IPS DF 6.9 (cell line): ENCODE results near the gene POU2AF1.
"Not testable (repeated sequence)": the region's sequence is repeated elsewhere in the genome, so short reads cannot be mapped to it uniquely, and the experiment has no call there.

Experiments
- DNase-seq: peaks from one replicate; pipeline ENCODE4 v3.0.0-alpha.2; 2013; ENCODE audit warnings: low read depth, low spot score
- H3K27ac ChIP-seq: one replicate; pipeline ENCODE4 v1.5.1; 2013; ENCODE audit warnings: low read length, control low read depth
- H3K27me3 ChIP-seq: 2 replicates; pipeline ENCODE4 v1.6.1; 2013; ENCODE audit warnings: mild to moderate bottlenecking, low read length; ENCODE audit not compliant: control insufficient read depth, insufficient read depth
- H3K36me3 ChIP-seq: 2 replicates; pipeline ENCODE4 v1.6.1; 2013; ENCODE audit warnings: low read length; ENCODE audit not compliant: control insufficient read depth, insufficient read depth
- H3K4me1 ChIP-seq: 2 replicates; pipeline ENCODE4 v1.6.1; 2013; ENCODE audit warnings: low read length; ENCODE audit not compliant: control insufficient read depth, insufficient read depth
- H3K4me3 ChIP-seq: 2 replicates; pipeline ENCODE4 v1.5.1; 2013; ENCODE audit warnings: mild to moderate bottlenecking, low read length
- H3K9me3 ChIP-seq: 2 replicates; pipeline ENCODE4 v1.6.1; 2013; ENCODE audit warnings: low read length, inconsistent platforms; ENCODE audit not compliant: control insufficient read depth, insufficient read depth
- WGBS: extraction: QIAGEN DNeasy Blood & Tissue Kit; methylation state at CpG from one replicate; pipeline ENCODE4 v1.1.7; 2013; ENCODE audit warnings: mixed read lengths, missing lambda C conversion rate; ENCODE audit not compliant: insufficient read length, insufficient coverage; 5-methylcytosine and 5-hydroxymethylcytosine counted together

The POU2AF1 gene

DNA sequence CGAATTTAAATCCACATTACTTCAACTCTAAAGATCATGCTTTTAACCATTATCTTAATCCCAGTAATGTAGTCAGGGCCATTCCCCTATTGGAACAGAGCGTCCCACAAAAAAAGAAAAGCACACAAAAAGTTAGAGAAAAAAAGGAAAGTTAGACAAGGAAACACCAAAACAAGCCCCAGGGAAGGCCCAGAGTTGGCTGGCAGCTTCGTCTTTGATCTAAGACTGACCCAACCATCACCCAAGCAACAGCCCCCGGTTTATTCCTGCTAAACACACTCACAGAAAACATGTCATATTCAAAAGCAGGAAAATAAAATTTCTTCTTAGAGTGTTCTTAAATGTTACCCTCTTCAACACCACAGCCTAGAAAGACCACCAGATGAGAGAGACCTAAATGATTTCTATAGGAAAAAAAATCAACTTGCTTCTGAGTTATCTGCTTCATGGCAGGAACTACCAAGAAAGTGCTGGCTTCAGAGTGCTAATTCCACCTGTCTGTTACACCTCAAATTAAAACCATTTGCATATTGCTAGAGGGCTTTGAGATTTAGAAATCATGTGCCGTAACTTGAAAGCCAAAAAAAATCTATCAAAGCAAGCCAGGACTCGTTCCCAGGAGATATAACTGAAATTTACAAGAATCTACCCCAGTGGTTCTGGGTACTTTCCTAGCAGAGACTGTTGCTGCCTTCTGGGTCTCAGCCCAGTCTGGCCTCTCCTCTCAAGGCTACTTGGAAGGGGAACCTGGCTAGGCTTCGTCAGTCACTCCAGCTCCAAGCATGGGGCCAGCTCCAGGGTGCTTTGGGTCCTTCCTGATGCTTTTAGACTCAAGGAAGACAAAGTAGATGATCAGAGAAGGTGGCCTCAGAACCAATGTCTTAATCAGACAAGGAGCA lies 49.5 kb downstream of the POU2AF1 start:
- no peaks in the 10 kb centered on the region for H3K36me3 ChIP-seq
- no peak for DNase-seq
- no peaks in the 10 kb centered on the region for H3K9me3 ChIP-seq
- no peak overlapping the region for H3K4me3 ChIP-seq
- no peak overlapping the region for H3K27ac ChIP-seq
- H3K4me1 ChIP-seq, result peaks cover 5% of the 10 kb centered on the region
- no CpG with 5 or more reads among the region's 7 CpGs for WGBS
- H3K27me3 ChIP-seq, result no peaks in the 10 kb centered on the region

DNA sequence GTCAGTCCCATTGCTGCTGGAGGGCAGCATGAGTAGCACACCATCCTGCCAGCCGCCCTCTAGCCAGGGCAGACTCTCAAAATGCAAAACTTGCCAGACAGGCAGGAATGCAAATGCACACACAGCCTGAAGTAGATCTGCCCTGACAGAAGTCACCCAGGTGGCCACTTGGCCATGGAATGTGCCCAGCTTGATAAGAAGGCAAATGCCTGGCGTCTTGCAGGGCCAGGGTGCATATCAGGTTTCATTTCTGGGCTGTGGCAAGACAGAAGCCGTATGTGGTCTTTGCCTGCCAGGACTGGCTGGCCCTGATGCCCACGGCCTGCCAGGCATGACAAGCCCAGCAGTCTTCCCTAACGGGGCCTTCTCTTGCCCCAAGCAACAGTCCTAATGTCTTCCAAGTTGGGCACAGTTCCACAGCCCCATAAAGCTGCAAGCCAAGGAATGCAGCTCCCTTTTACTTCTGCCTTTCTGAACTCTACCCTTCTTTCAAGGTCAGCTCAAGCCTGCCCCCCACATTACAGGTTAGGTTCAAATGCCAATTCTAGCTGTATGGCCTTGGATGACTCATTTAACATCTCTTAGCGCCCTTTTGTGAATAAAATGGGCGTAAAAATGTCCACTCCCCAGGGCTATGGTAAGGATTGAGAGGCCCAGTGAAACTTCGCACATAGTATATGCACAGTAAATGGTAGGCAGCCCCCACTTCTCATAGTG lies 51.0 kb downstream of the POU2AF1 start:
- no CpG with 5 or more reads among the region's 8 CpGs for WGBS
- H3K27ac ChIP-seq, result no peak overlapping the region
- no peaks in the 10 kb centered on the region for H3K27me3 ChIP-seq
- peaks cover 5% of the 10 kb centered on the region for H3K4me1 ChIP-seq
- H3K9me3 ChIP-seq, result no peaks in the 10 kb centered on the region
- DNase-seq, result no peak
- no peak overlapping the region for H3K4me3 ChIP-seq
- no peaks in the 10 kb centered on the region for H3K36me3 ChIP-seq

DNA sequence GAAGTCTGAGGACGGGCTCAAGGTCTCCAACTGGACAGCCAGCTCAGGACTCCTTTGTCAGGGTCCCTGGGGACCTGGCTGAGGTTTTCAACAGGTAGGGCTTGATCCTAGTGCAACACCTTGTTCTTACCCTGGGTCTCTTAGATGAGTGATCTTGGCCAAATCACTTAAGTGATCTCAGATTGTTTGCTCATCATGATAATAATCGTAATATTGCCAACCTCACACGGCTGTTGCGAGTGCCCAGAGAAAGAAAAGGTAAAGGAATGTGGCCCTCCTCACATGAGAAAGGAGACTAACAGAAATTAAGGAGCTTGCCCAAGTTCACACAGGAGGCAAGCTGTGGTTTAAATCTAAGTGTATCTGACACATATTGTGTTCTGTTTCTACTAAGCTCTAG lies 52.3 kb downstream of the POU2AF1 start:
- Histone ChIP-seq H3K27me3 (no peaks in the 10 kb centered on the region), H3K9me3 (no peaks in the 10 kb centered on the region), H3K4me1 (peaks cover 5% of the 10 kb centered on the region), H3K27ac (no peak overlapping the region), H3K36me3 (no peaks in the 10 kb centered on the region), H3K4me3 (no peak overlapping the region)
- WGBS, result no CpG with 5 or more reads among the region's 4 CpGs
- DNase-seq, result no peak

DNA sequence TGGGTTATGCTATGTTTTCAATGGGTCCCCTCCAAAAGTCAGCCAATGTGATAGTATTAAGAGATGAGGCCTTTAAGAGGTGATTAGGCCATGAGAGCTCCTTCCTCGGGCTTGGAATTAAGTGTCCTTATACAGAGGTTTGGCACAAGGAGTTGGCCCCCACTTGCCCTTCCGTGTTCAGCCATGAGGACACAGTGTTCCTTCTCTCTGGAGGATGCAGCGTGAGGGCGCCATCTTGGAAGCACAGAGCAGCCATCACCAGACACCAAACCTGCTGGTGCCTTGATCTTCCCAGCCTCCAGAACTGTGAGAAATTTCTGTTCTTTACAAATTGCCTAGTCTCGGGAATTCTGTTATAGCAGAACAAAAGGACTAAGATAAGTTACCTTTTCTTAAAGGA lies 53.8 kb downstream of the POU2AF1 start:
- WGBS, result no CpG with 5 or more reads among the region's 5 CpGs
- Histone ChIP-seq H3K27ac (no peak overlapping the region), H3K4me1 (peaks cover 5% of the 10 kb centered on the region), H3K4me3 (no peak overlapping the region), H3K36me3 (no peaks in the 10 kb centered on the region), H3K27me3 (no peaks in the 10 kb centered on the region), H3K9me3 (no peaks in the 10 kb centered on the region)
- no peak for DNase-seq

DNA sequence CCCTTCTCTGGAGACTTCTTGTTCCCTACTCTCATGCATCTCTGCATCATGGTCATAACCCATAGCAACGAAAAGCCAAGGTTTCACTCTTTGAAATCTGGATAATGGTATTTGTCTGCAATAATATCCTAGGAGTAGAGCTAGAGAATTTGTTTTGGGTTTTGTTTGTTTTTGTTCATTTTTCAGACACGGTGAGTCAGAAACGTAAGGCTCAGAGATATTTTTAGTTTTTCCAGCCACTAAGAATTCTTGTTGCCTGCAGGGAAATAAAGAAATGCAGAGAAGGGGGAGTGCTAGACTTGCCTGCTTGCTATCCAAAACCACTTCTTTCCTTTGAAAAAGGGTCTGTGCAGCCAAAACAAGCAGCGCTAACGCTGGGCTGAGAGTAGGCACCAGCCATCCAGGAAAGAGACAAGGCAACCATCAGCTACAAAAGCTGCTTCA lies 54.8 kb downstream of the POU2AF1 start:
- no peak for DNase-seq
- Histone ChIP-seq H3K9me3 (no peaks in the 10 kb centered on the region), H3K4me1 (peaks cover 5% of the 10 kb centered on the region), H3K36me3 (no peaks in the 10 kb centered on the region), H3K27ac (no peak overlapping the region), H3K27me3 (no peaks in the 10 kb centered on the region), H3K4me3 (no peak overlapping the region)
- WGBS, result no CpG with 5 or more reads among the region's 5 CpGs

DNA sequence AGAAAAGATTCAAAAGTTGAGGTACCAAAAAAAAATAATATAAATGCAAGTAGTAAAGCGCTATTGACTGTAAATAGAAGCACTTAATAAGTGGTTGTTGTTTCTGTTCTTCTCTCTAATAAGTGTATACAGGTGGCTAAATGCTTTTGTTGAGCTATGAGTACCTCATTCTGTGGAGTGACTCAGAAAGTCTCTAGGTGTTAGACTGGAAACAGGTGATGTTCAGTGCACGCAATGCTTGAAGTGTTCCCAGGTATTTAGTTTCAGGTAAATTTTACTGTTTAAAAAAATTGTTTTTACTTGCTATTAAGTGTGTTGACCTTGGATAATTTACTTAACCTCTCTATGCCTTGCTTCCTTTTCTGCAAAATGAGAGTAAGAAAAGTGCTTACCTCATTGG lies 56.5 kb downstream of the POU2AF1 start:
- Histone ChIP-seq H3K27ac (no peak overlapping the region), H3K36me3 (no peaks in the 10 kb centered on the region), H3K4me1 (no peaks in the 10 kb centered on the region), H3K9me3 (no peaks in the 10 kb centered on the region), H3K4me3 (no peak overlapping the region), H3K27me3 (no peaks in the 10 kb centered on the region)
- no CpG with 5 or more reads among the region's 2 CpGs for WGBS
- DNase-seq, result no peak

DNA sequence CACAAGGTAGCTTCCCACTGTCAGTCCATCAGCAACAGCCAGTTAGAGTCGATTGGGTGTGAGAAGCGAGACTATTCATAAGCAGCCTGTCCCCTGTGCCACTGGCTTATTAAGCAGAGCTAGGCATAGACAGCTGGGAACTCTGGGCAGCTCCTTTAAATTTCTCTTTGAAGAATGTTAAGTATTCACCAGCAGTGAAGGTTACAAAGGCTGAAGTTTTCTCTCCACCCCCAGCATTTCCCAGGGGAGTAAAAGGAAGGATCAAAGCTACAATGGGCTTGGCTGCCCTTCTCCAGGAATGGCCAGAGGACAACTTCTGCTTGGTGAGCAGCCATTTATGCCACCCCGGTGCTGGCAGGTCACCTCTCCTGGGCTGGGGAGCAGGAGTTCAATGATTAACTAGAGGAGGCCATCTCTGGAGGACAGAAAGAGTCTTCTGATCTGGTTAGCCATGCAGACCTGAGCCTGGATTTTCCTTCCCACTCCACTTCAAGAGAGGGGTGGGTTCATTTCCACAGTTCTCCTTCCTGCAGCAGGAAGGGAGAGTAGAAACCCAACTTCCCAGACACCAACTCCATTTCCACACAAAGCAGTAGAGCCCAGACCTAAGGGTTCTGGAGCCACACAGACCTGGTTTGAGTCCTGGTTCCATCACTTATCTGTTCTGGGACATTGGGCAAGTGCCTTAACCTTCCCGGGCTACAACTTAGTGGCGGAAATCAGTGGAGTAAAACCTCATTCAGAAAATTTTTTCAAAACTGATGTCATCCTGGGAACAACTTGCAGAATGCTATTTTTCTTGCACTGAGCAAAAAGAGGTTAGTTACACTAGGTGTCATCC lies 58.1 kb downstream of the POU2AF1 start:
- Histone ChIP-seq H3K27me3 (no peaks in the 10 kb centered on the region), H3K4me1 (no peaks in the 10 kb centered on the region), H3K4me3 (no peak overlapping the region), H3K27ac (no peak overlapping the region), H3K9me3 (no peaks in the 10 kb centered on the region), H3K36me3 (no peaks in the 10 kb centered on the region)
- no CpG with 5 or more reads among the region's 5 CpGs for WGBS
- no peak for DNase-seq

DNA sequence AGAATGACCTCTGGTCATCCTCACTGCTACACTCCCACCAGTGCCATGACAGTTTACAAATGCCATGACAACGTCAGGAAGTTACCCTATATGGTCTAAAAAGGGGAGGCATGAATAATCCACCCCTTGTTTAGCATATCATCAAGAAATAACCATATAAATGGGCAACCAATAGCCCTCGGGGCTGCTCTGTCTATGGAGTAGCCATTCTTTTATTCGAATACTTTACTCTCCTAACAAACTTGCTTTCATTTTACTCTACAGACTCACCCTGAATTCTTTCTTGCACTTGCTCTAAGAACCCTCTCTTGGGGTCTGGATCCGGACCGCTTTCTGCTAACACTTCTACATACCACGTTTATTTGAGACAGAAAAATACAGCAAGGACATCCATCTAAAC lies 58.9 kb downstream of the POU2AF1 start:
- DNase-seq, H3K27ac ChIP-seq, H3K27me3 ChIP-seq, H3K36me3 ChIP-seq, H3K4me1 ChIP-seq, H3K9me3 ChIP-seq, H3K4me3 ChIP-seq: not testable (repeated sequence)
- WGBS, result no CpG with 5 or more reads among the region's 6 CpGs

DNA sequence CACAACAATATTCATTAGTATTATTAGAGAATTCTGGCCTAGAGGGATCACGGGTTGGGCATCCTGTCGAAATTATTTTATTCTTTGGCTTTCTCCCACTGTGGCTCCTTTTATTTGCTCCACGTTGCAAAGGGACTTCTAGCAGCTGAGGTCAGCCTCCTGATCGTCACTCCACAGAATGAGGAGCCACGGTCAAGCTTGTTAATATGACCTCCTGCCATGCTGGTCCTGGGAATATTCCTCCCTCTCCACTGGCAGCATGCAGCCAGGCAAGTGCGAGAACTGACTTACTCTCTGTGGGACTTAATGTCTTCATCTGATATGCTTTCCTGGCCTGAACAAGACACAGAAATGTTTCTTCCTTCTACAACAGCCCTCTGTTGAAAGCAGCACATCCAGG lies 59.8 kb downstream of the POU2AF1 start:
- H3K27ac ChIP-seq, result no peak overlapping the region
- H3K27me3 ChIP-seq, result no peaks in the 10 kb centered on the region
- no peaks in the 10 kb centered on the region for H3K4me1 ChIP-seq
- no peaks in the 10 kb centered on the region for H3K36me3 ChIP-seq
- no peaks in the 10 kb centered on the region for H3K9me3 ChIP-seq
- no CpG with 5 or more reads among the region's 6 CpGs for WGBS
- H3K4me3 ChIP-seq, result no peak overlapping the region
- DNase-seq, result no peak

DNA sequence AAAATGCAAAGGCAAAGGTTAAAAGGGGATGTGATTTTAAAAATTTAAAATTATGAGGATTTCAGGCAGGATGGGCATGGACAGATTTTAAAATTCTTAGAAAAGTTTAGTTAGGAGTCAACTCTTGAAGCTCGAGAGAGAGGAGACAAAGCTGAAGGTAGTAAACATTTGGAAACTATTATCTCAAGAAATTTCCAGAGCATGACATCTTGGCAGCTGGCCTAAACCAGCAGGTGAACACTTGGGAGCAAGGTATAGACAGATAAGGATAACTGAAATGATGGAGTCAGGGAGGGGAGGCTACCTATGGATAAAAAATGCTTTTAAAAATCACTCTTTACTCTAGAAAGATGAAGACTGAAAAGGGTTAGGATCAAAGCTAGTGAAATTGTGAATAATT lies 67.0 kb downstream of the POU2AF1 start:
- WGBS, result no CpG with 5 or more reads among the region's 1 CpG
- H3K27me3 ChIP-seq, result no peaks in the 10 kb centered on the region
- DNase-seq, result no peak
- no peaks in the 10 kb centered on the region for H3K4me1 ChIP-seq
- H3K4me3 ChIP-seq, result no peak overlapping the region
- no peaks in the 10 kb centered on the region for H3K9me3 ChIP-seq
- H3K27ac ChIP-seq, result no peak overlapping the region
- no peaks in the 10 kb centered on the region for H3K36me3 ChIP-seq
